DMS153 treated with DMSO at 0.1 percent for 48 hours (cell line): ENCODE measurements around the gene RRAS.

Experiments
- DNase-seq: peaks from one replicate; lab custom pipeline; 2025; ENCODE audit not compliant: unreplicated experiment; lab: John Stamatoyannopoulos, UW

Gene RRAS

GRCh38 chr19:49596954-49597702 lies 42.8 kb downstream of the RRAS start:
- DNase-seq, result no peak

DNA sequence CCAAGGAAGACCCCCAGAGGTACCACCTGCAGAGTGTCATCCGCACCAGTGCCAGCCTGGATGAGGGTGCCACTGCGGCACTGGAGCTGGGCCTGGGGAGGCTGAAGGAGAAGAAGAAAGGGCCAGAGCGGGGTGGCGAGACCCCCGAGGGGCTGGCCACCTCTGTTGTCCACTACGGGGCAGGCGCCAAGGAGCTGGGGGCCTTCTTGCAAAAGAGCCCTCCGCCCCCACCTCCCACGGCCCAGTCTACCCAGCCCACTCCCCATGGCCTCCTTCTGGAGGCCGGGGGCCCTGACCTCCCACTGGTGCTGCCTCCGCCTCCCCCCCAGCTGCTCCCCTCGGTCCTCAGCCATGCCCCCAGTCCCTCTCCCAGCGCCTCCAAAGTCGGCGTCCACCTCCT lies 43.5 kb downstream of the RRAS start:
- no peak for DNase-seq

DNA sequence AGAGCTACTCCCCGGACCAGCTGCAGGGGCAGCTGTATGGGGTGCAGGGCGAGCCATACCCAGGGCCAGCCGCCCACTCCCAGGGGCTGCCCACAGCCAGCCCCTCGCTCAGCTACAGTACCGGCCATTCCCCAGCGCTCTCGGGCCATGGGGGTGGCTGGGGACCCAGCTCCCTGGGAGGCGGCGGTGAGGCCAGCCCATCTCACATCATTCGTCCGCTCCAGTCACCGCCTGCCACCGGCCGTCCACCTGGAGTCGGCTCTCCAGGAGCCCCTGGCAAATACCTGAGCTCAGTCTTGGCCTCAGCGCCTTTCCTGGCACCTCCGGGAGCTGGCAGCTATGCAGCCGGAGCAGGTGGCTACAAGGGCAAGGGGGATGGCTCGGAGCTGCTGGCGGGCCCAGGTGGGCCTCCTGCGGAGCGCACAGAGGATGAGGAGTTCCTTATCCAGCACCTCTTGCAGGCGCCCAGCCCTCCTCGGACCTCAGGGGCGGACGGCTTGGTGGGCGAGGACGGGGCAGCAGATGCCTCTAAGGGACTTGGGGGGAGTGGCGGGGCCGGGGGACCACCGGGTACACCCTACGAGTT lies 44.0 kb downstream of the RRAS start:
- no peak for DNase-seq

- no peak for DNase-seq
Measured at GRCh38 chr19:49594993-49595818, 44.7 kb downstream of the RRAS start.

GRCh38 chr19:49594157-49594992 lies 45.6 kb downstream of the RRAS start:
- DNase-seq, result no peak

- peak; percentile 85 for DNase-seq
Measured at GRCh38 chr19:49593233-49594113, 46.5 kb downstream of the RRAS start.

GRCh38 chr19:49592486-49593232 lies 47.3 kb downstream of the RRAS start:
- DNase-seq, result no peak

DNA sequence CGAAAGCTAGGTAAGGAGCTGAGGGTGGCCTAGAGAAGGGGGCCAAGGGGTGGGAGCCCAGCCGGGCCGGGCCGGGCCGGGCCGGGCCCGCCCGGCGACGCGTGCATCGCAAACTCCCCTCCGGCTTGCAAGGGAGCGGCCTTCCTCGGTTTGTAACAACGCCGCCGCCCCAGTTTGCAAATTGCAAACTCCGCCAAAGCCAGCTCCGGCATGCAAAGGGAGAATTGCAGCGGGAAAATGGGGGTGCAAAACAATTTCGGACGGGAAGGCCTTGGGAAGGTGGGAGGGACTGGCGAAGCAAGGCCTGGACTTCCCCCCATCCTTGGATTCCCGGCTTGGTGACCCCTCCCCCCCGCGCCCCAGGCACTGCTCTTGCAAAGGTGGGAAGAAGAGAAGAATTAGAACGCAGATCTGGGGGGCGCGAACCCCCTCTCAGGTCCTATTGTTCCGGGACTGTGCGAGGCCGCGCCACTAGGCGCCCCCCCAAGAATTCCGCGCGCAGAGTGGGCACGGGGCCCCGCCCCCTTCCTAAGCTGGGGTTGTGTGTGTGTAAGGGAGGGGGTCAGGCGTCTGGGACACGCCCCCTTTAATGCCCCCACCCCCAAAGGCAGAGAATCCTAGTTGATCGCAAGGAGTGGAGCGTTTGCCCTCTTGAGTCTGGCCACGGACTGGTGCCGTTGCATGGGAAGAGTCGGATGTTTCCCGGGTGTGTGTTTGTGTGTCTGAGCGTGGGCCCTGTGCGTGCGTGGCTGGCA lies 48.0 kb downstream of the RRAS start:
- no peak for DNase-seq

GRCh38 chr19:49590971-49591730 lies 48.8 kb downstream of the RRAS start, which contains the start of gene PRR12:
TSS of gene PRR12 (plus strand) at chr19:49591182. CDS start at chr19:49591655, 473 bp downstream.
- peak; percentile 44 for DNase-seq

DNA sequence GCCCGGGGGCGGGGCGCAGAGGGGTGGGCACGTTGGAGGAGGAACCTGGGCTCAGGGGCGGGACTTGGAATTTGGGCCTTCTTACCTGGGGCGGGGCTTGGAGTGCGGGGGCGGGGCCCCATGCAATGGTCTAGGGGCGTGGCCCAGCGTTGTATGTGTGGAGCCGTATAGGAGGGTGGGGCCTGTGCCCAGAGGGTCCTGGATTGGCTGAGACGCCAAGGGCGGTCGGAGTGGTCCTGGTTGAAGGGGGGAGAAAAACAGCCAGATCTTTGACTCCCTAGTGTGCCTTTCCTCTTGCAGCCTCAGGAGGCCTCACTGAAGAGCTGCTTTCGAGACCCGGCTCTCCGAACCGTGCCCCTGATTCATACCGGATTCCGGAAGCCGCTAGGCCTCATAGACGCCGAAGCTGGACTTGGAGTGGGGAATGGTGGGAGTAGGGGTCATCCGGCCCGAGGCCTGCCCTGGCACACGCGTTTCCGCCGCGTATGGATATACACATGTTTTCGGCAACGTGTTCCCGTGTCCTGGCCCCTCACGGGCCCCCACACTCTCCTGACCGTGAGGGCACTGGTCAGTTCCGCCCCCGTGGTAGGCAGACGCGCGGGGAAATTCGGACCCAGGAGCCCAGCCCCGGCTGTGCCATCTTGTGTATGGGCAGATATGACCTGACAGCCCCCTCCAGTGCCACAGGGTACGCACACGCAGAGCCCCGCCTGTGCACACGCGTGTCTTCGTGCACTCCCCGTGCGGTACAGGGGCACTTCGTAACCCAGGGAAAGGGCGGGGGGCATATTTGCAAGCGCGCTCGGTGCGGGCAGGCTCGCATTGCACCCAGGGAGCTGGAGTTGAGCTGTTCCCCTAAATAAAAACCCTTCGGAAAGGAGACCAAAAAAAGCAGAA lies 49.6 kb downstream of the RRAS start:
- DNase-seq, result peak; percentile 93

- no peak for DNase-seq
Measured at GRCh38 chr19:49589502-49589905, 50.4 kb downstream of the RRAS start.

DNA sequence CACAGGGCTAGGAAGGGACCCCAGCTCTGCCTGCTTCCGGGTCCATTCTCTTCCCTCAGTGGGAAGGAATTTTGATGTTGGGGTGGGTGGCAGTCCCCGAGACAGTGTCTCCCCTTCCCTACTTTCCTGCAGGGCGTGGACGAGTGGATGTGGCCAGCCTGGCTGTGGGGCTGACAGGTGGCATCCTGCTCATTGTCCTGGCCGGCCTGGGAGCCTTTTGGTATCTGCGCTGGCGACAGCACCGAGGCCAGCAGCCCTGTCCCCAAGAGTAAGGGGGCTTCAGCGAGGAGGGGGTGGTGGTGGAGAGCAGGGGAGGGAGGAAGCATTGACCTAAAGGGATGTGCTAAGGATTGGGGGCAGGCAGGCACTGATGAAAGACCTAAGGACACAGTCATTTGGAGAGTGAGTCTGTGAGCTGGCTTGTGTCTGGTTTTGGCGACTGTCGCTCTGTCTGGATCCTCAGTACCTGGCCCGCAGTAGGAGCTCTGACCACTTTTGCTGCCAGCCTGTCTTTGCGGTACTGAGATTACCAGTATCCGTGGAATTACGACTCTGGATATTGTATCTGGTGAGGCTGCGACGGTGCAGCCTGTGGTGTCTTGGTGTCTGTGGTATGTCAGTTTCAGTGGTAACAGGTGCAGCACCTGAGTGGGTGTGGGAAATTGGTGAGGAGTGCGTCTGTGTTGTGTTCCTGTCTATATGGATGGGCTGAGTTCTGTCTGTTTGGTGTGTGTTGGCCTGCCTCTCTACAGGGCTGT lies 51.4 kb downstream of the RRAS start:
- DNase-seq, result no peak

DNA sequence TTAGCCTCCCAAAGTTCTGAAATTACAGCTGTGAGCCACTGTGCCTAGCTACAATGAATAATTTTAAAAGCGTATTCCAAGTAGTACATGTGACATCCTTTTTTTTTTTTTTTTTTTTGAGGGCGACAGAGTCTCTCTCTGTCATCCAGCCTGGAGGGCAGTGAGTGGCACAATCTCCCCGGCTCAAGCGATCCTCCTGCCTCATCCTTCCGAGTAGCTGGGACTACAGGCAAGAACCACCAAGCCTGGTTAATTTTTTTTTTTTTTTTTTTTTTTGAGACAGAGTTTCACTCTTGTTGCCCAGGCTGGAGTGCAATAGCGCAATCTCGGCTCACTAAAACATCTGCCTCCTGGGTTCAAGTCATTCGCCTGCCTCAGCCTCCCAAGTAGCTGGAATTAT lies 52.7 kb downstream of the RRAS start:
- no peak for DNase-seq
